PC-3 (cell line): ENCODE measurements around the gene NHP2. TPM values are rescaled to one million over a fixed set of nuclear protein-coding genes. Genes with fewer than 3 reads are reported as not detected.
A peak's percentile ranks its signal among the peaks of the same experiment; 100 is the strongest.
"Not testable (repeated sequence)": the region's sequence is repeated elsewhere in the genome, so short reads cannot be mapped to it uniquely, and the experiment has no call there.

Source experiments
- ATAC-seq: fragments of 200-7000 bp; cut with Tn5 transposase; 2 replicates; pipeline ENCODE4 v1.9.1; 2020; ENCODE audit warnings: mild to moderate bottlenecking, moderate library complexity
- BruUV-seq: library from RNA; stranded (reverse); fragments of 400-500 nt; replicated peaks from 2 replicates; lab custom pipeline; 2021; lab: Mats Ljungman, UMichigan
- CTCF ChIA-PET: fragments of 300-600 bp; sonication (Branson Sonifier 250); formaldehyde crosslinking; loops from one replicate; lab custom pipeline; 2022; ENCODE audit warnings: antibody characterized with exemption; lab: Charles Lee
- POLR2A ChIA-PET: fragments of 300-600 bp; sonication (Branson Sonifier 250); formaldehyde crosslinking; loops from one replicate; lab custom pipeline; 2022; ENCODE audit warnings: antibody characterized with exemption; ENCODE audit not compliant: unreplicated experiment; lab: Charles Lee
- DNase-seq: peaks from one replicate; pipeline ENCODE4 v3.0.0-alpha.2; 2015
- H2AFZ ChIP-seq: fragments of 300-600 bp; sonication (generic); 2 replicates; pipeline ENCODE4 v1.6.0; 2016; ENCODE audit warnings: antibody characterized with exemption, low read length
- H3F3A ChIP-seq: fragments of 300-600 bp; sonication (generic); one replicate; pipeline ENCODE4 v1.6.0; 2017; ENCODE audit warnings: antibody characterized with exemption, low read length, control low read depth, mild to moderate bottlenecking; ENCODE audit not compliant: unreplicated experiment
- H3K27ac ChIP-seq: fragments of 300-600 bp; sonication (generic); 2 replicates; pipeline ENCODE4 v1.5.1; 2016; ENCODE audit warnings: mild to moderate bottlenecking, low read length
- H3K27me3 ChIP-seq: fragments of 300-600 bp; sonication (generic); 2 replicates; pipeline ENCODE4 v1.6.1; 2016; ENCODE audit warnings: low read length, mixed read lengths
- H3K36me3 ChIP-seq: fragments of 300-600 bp; sonication (generic); 2 replicates; pipeline ENCODE4 v1.6.1; 2016; ENCODE audit warnings: low read depth, mixed run types, low read length, mixed read lengths
- H3K4me1 ChIP-seq: fragments of 300-600 bp; sonication (generic); 2 replicates; pipeline ENCODE4 v1.5.1; 2016; ENCODE audit warnings: low read length; ENCODE audit not compliant: insufficient read depth
- H3K4me2 ChIP-seq: fragments of 300-600 bp; sonication (generic); 2 replicates; pipeline ENCODE4 v1.6.0; 2016; ENCODE audit warnings: low read length
- H3K4me3 ChIP-seq: fragments of 300-600 bp; sonication (generic); 2 replicates; pipeline ENCODE4 v1.5.1; 2016; ENCODE audit warnings: mild to moderate bottlenecking, low read length, mixed read lengths
- H3K79me2 ChIP-seq: fragments of 300-600 bp; sonication (generic); 2 replicates; pipeline ENCODE4 v1.6.1; 2017; ENCODE audit warnings: low read length, mixed read lengths
- H3K9ac ChIP-seq: fragments of 300-600 bp; sonication (generic); 2 replicates; pipeline ENCODE4 v1.6.0; 2016; ENCODE audit warnings: mild to moderate bottlenecking, low read length
- H3K9me2 ChIP-seq: fragments of 300-600 bp; sonication (generic); replicated peaks from 2 replicates; pipeline ENCODE4 v1.6.1; 2016; ENCODE audit warnings: mixed run types, low read length, mixed read lengths
- H3K9me3 ChIP-seq: fragments of 300-600 bp; sonication (generic); 2 replicates; pipeline ENCODE4 v1.6.1; 2016; ENCODE audit warnings: low read length, mixed read lengths
- H4K20me1 ChIP-seq: fragments of 300-600 bp; sonication (generic); 2 replicates; pipeline ENCODE4 v1.6.1; 2016; ENCODE audit warnings: low read length, mixed read lengths
- EZH2 ChIP-seq: fragments of 300-600 bp; sonication (generic); IDR thresholded peaks from one replicate; pipeline ENCODE4 v1.6.1; 2017; ENCODE audit warnings: antibody characterized with exemption, mild to moderate bottlenecking, low read length; ENCODE audit not compliant: unreplicated experiment
- EZH2phosphoT487 ChIP-seq: fragments of 300-600 bp; sonication (generic); IDR thresholded peaks from 2 replicates; pipeline ENCODE4 v1.6.1; 2018; ENCODE audit warnings: mild to moderate bottlenecking, antibody characterized with exemption, low read length, borderline replicate concordance
- intact Hi-C: fragments of 100-400 bp; cut with micrococcal nuclease; formaldehyde crosslinking; loops from 2 replicates; pipeline ENCODE4 v1.9.0; 2023
- total RNA-seq: library from RNA; depleted of rRNA; stranded (reverse); fragments of >200 nt; gene quantifications from 2 replicates; pipeline ENCODE4 v1.2.3, GENCODE V29; 2014
- TF ChIP-seq, protein P1 (sequence below): fragments of 300-600 bp; sonication (generic); conservative IDR thresholded peaks from 2 replicates; pipeline ENCODE4 v1.5.1; 2017; ENCODE audit warnings: antibody characterized with exemption, low read depth, mild to moderate bottlenecking, low read length

Gene NHP2
- total RNA-seq, 1 experiment from 2014 or later, result 649 TPM

- no TSS peak for BruUV-seq
- Histone ChIP-seq H3K4me3 (no peak overlapping the region), H3F3A (no peaks in the 10 kb centered on the region), H3K4me2 (no peak overlapping the region), H4K20me1 (no peaks in the 10 kb centered on the region), H3K9ac (no peak overlapping the region), H3K27me3 (no peaks in the 10 kb centered on the region), H3K9me2 (no peaks in the 10 kb centered on the region), H3K79me2 (peaks cover 11% of the 10 kb centered on the region), H3K36me3 (peaks cover 9% of the 10 kb centered on the region; the same call in 1 of the 2 replicates), H2AFZ (no peak overlapping the region), H3K4me1 (peaks cover 3% of the 10 kb centered on the region; the same call in 1 of the 2 replicates), H3K9me3 (no peaks in the 10 kb centered on the region), H3K27ac (no peak overlapping the region)
- CTCF ChIA-PET, result no interaction called here
- ATAC-seq (no peak), DNase-seq (no peak)
- TF ChIP-seq EZH2, result no peak
- intact Hi-C loops, result no loop called here
- POLR2A ChIA-PET, result interaction anchor here (0.7 kb wide), 1 partner anchor 50 kb away, joined by 3 read pairs; no protein-coding TSS in a partner anchor
Measured at GRCh38 chr5:178136990-178137389, 16.7 kb downstream of the NHP2 start.

- Histone ChIP-seq H4K20me1 (no peaks in the 10 kb centered on the region), H2AFZ (peak overlapping the region; percentile 88)
- no peak for ATAC-seq
Measured at GRCh38 chr5:178131446-178131996, 22.2 kb downstream of the NHP2 start.

DNA sequence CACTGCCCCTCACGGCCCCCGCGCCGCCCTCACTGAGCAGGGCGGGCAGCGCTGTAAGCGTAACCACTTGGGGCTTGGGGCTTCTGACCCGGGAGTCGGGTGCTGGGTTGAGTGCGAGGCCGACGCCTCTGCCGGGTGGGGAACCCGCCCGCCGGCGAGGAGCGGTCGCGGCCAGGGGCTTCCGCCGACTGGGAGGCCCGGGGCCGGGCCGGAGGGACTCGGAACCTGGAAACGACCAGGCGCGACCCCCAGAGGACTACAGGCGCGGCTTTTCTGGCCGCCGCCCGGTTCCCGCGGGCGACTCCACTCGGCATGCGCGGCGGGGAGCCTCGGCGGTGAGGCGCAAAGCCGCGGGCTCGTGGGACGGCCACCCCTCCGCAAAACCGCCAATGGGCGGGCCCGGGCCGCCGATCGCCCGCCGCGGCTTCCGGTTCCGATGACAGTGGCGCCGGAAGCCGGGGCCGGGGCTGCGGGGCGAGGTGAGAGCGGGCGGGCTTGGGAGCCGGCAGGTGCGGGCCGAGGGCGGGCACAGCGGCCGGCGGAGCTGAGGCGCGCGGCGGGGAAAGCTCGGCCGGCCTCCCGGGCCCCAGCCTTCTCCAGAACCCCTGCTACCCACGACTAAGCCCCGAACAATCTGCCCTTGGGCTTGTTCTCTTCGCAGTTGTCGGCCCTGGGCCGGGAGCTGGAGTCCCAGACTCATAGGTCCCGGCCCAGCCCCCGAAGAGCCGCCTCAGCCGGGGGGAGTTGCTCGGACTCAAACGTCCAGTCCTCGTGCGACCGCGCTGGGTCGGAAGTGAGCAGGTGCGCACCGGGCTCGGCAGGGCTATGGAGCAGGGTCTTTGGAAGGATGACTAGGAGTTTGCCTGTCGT lies 22.9 kb downstream of the NHP2 start, which contains the start of gene RMND5B:
Gene RMND5B (plus strand): TSS at position 439 of the 870 bp plus-strand sequence. CDS start 7,106 bp downstream, outside the sequence.
- peaks cover 16% of the 10 kb centered on the region; the same call in 1 of the 2 replicates for H3K4me1 ChIP-seq
- H3K9me2 ChIP-seq, result no peaks in the 10 kb centered on the region
- no peaks in the 10 kb centered on the region for H3K9me3 ChIP-seq
- TF ChIP-seq, protein P1, sequence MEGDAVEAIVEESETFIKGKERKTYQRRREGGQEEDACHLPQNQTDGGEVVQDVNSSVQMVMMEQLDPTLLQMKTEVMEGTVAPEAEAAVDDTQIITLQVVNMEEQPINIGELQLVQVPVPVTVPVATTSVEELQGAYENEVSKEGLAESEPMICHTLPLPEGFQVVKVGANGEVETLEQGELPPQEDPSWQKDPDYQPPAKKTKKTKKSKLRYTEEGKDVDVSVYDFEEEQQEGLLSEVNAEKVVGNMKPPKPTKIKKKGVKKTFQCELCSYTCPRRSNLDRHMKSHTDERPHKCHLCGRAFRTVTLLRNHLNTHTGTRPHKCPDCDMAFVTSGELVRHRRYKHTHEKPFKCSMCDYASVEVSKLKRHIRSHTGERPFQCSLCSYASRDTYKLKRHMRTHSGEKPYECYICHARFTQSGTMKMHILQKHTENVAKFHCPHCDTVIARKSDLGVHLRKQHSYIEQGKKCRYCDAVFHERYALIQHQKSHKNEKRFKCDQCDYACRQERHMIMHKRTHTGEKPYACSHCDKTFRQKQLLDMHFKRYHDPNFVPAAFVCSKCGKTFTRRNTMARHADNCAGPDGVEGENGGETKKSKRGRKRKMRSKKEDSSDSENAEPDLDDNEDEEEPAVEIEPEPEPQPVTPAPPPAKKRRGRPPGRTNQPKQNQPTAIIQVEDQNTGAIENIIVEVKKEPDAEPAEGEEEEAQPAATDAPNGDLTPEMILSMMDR, result no peak
- TF ChIP-seq EZH2phosphoT487 (no peak), EZH2 (no peak)
- H3K9ac ChIP-seq, result peak within 1 kb of the TSS; percentile 88
- DNase-seq, result peak; percentile 87
- BruUV-seq, result no TSS peak
- peak within 1 kb of the TSS; percentile 88 for H2AFZ ChIP-seq
- H3K36me3 ChIP-seq, result no peaks in the 10 kb centered on the region
- peaks cover 22% of the 10 kb centered on the region for H3K79me2 ChIP-seq
- intact Hi-C loops, result loop anchor here (1.0 kb wide), 1 partner anchor 22 kb away; the partner anchor contains the start of gene NHP2
- H3K4me3 ChIP-seq, result peak within 1 kb of the TSS; percentile 100
- peak; percentile 88 for ATAC-seq
- CTCF ChIA-PET, result no interaction called here
- peak within 1 kb of the TSS; percentile 43 for H3K27ac ChIP-seq
- POLR2A ChIA-PET, result no interaction called here
- H3F3A ChIP-seq, result no peaks in the 10 kb centered on the region
- no peaks in the 10 kb centered on the region for H3K27me3 ChIP-seq
- H3K4me2 ChIP-seq, result peak within 1 kb of the TSS; percentile 90
- no peaks in the 10 kb centered on the region for H4K20me1 ChIP-seq

More at GRCh38 chr5:178131446-178131996, 22.2 kb downstream of the NHP2 start:
- Histone ChIP-seq H3K9me2 (no peaks in the 10 kb centered on the region), H3K4me3 (peak overlapping the region; percentile 100), H3K9ac (peak overlapping the region; percentile 88), H3K36me3 (peaks cover 2% of the 10 kb centered on the region; the same call in 1 of the 2 replicates), H3K27me3 (no peaks in the 10 kb centered on the region), H3K27ac (peak overlapping the region; percentile 39; the same call in 1 of the 2 replicates), H3F3A (no peaks in the 10 kb centered on the region), H3K4me1 (peaks cover 16% of the 10 kb centered on the region; the same call in 1 of the 2 replicates), H3K4me2 (peak overlapping the region; percentile 90), H3K79me2 (peaks cover 22% of the 10 kb centered on the region), H3K9me3 (no peaks in the 10 kb centered on the region)
- no peak for DNase-seq
- CTCF ChIA-PET, result no interaction called here
- POLR2A ChIA-PET, result no interaction called here
- intact Hi-C loops, result loop anchor here (1.0 kb wide), 1 partner anchor 22 kb away; the partner anchor contains the start of gene NHP2
- TSS peak; percentile 66 for BruUV-seq
- TF ChIP-seq, protein P1, result no peak
- TF ChIP-seq EZH2phosphoT487, result no peak
- no peak for TF ChIP-seq EZH2

DNA sequence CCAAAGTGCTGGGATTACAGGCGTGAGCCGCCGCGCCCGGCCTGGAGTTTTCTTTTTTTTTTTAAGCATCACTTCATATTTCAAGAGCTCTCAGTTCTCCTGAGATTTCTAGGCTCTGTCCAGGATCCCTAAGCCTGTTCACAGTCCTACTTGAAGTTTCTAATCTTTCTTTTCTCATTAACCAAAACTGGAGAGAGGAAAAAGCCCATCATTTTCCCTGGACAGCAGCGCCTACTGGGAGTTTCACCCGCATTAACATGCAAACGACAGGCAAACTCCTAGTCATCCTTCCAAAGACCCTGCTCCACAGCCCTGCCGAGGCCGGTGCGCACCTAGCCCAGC lies 23.5 kb downstream of the NHP2 start:
- H4K20me1 ChIP-seq, intact Hi-C loops, H3K9me2 ChIP-seq, H3K27me3 ChIP-seq, POLR2A ChIA-PET, H3K9me3 ChIP-seq, H3K36me3 ChIP-seq, ATAC-seq, H3F3A ChIP-seq, DNase-seq, CTCF ChIA-PET: not testable (repeated sequence)
- TSS peak; percentile 71 for BruUV-seq
- Histone ChIP-seq H3K4me3 (peak overlapping the region; percentile 100), H3K79me2 (peaks cover 22% of the 10 kb centered on the region), H3K9ac (peak overlapping the region; percentile 88), H2AFZ (peak overlapping the region; percentile 88), H3K4me2 (peak overlapping the region; percentile 90), H3K27ac (peak overlapping the region; percentile 43), H3K4me1 (peaks cover 16% of the 10 kb centered on the region; the same call in 1 of the 2 replicates)
